CD14-positive monocyte (primary cell): ENCODE data around the gene CNTNAP2. TPM values are rescaled to one million over a fixed set of nuclear protein-coding genes. Genes with fewer than 3 reads are reported as not detected.

Source experiments
- DNase-seq, 3 donors: peaks; one replicate each; pipeline ENCODE4 v3.0.0-alpha.2; 2011 to 2022
- H2AFZ ChIP-seq: 2 replicates; pipeline ENCODE4 v1.6.0; 2012; ENCODE audit warnings: mild to moderate bottlenecking, low read depth, low read length, inconsistent platforms; ENCODE audit not compliant: insufficient read depth, poor library complexity, severe bottlenecking
- H3K27ac ChIP-seq, 2 donors: 1 replicate in 1 of 2; 2 replicates in 1 of 2; pipeline ENCODE4 v1.5.1; 2012 to 2013; ENCODE audit warnings: low read length in 2 of 2, control low read depth in 1 of 2, inconsistent platforms in 1 of 2, low read depth in 1 of 2, mild to moderate bottlenecking in 1 of 2
- H3K27me3 ChIP-seq, 2 donors: one replicate each; pipeline versions ENCODE4 v1.6.0 to v1.6.1; 2011 to 2013; ENCODE audit warnings: low read length in 2 of 2; ENCODE audit not compliant: control insufficient read depth in 2 of 2, insufficient read depth in 2 of 2
- H3K36me3 ChIP-seq, 2 donors: replicated peaks in 1 of 2; 1 replicate in 1 of 2; 2 replicates in 1 of 2; pipeline versions ENCODE4 v1.5.1 to v1.6.1; 2012 to 2013; ENCODE audit warnings: low read length in 2 of 2, control low read depth in 1 of 2, inconsistent platforms in 1 of 2, mild to moderate bottlenecking in 1 of 2; ENCODE audit not compliant: insufficient read depth in 2 of 2, control insufficient read depth in 1 of 2
- H3K4me1 ChIP-seq, 2 donors: 1 replicate in 1 of 2; 2 replicates in 1 of 2; pipeline versions ENCODE4 v1.5.1 to v1.6.1; 2012 to 2013; ENCODE audit warnings: low read length in 2 of 2, control low read depth in 1 of 2, inconsistent platforms in 1 of 2, mild to moderate bottlenecking in 1 of 2, moderate library complexity in 1 of 2; ENCODE audit not compliant: insufficient read depth in 2 of 2, control insufficient read depth in 1 of 2
- H3K4me2 ChIP-seq: replicated peaks from 2 replicates; pipeline ENCODE3; 2012; ENCODE audit warnings: low read length, moderate library complexity, mild to moderate bottlenecking; ENCODE audit not compliant: poor library complexity, severe bottlenecking; ENCODE audit errors: extremely low read depth
- H3K4me3 ChIP-seq, 3 experiments: fragments of 200-600 bp in 1 of 3; sonication (generic) in 1 of 3; replicated peaks in 1 of 3; 1 replicate in 2 of 3; 2 replicates in 1 of 3; pipeline ENCODE4 v1.5.1; 2011 to 2013; ENCODE audit warnings: low read length in 3 of 3, mild to moderate bottlenecking in 3 of 3, control low read depth in 2 of 3, low read depth in 2 of 3, inconsistent platforms in 1 of 3, moderate library complexity in 1 of 3
- H3K79me2 ChIP-seq: 2 replicates; pipeline ENCODE4 v1.6.0; 2012; ENCODE audit warnings: mild to moderate bottlenecking, control low read depth, inconsistent platforms, low read length, moderate library complexity; ENCODE audit not compliant: insufficient read depth
- H3K9ac ChIP-seq: 2 replicates; pipeline ENCODE4 v1.6.0; 2017; ENCODE audit warnings: low read length, mild to moderate bottlenecking; ENCODE audit not compliant: insufficient read depth, poor library complexity, severe bottlenecking
- H3K9me3 ChIP-seq, 2 donors: replicated peaks in 1 of 2; 1 replicate in 1 of 2; 2 replicates in 1 of 2; pipeline versions ENCODE4 v1.5.1 to v1.6.1; 2012 to 2013; ENCODE audit warnings: low read length in 2 of 2, control low read depth in 1 of 2; ENCODE audit not compliant: control insufficient read depth in 1 of 2, insufficient read depth in 1 of 2
- H4K20me1 ChIP-seq: 2 replicates; pipeline ENCODE4 v1.6.0; 2012; ENCODE audit warnings: mild to moderate bottlenecking, low read length, control low read depth, moderate library complexity; ENCODE audit not compliant: insufficient read depth
- H3K27ac Mint-ChIP-seq, 7 donors: one replicate each; pipeline ENCODE4 v1.8.0; 2020; ENCODE audit warnings: mild to moderate bottlenecking in 7 of 7, mixed read lengths in 7 of 7, moderate library complexity in 6 of 7, inconsistent platforms in 2 of 7
- H3K27me3 Mint-ChIP-seq, 3 donors: one replicate each; pipeline ENCODE4 v1.8.0; 2021 to 2022; ENCODE audit warnings: low read depth in 3 of 3, mild to moderate bottlenecking in 3 of 3, mixed read lengths in 3 of 3, moderate library complexity in 3 of 3, inconsistent platforms in 1 of 3
- H3K36me3 Mint-ChIP-seq, 2 donors: one replicate each; pipeline ENCODE4 v1.8.0; 2020; ENCODE audit warnings: mixed read lengths in 2 of 2, inconsistent platforms in 1 of 2, mild to moderate bottlenecking in 1 of 2
- H3K4me1 Mint-ChIP-seq: one replicate; pipeline ENCODE4 v1.8.0; 2020; ENCODE audit warnings: mild to moderate bottlenecking, mixed read lengths
- H3K4me3 Mint-ChIP-seq, 2 donors: one replicate each; pipeline ENCODE4 v1.8.0; 2020; ENCODE audit warnings: mild to moderate bottlenecking in 2 of 2, mixed read lengths in 2 of 2, moderate library complexity in 1 of 2
- H3K9me3 Mint-ChIP-seq, 7 donors: one replicate each; pipeline ENCODE4 v1.8.0; 2020 to 2022; ENCODE audit warnings: mixed read lengths in 7 of 7, mild to moderate bottlenecking in 6 of 7, moderate library complexity in 6 of 7, inconsistent platforms in 2 of 7
- CTCF ChIP-seq: fragments of 200-600 bp; IDR thresholded peaks from one replicate; pipeline ENCODE4 v1.8.0; 2022; ENCODE audit warnings: antibody characterized with exemption, mild to moderate bottlenecking
- WGBS: methylation state at CpG from one replicate; pipeline ENCODE4 v1.1.5; 2013; ENCODE audit warnings: missing lambda C conversion rate; ENCODE audit not compliant: insufficient coverage; 5-methylcytosine and 5-hydroxymethylcytosine counted together
- intact Hi-C, 2 donors: fragments of 100-400 bp; cut with micrococcal nuclease; formaldehyde crosslinking; loops; one replicate each; pipeline versions ENCODE4 v1.15.0 to v1.15.1; 2023
- polyA plus RNA-seq, 3 donors: library from polyadenylated mRNA; depleted of rRNA in 1 of 3; unstranded in 2 of 3; stranded (reverse) in 1 of 3; fragments of 300-500 nt in 2 of 3; fragments of >200 nt in 1 of 3; fragmentation: Illumina TruSeq in 2 of 3; gene quantifications; 1 replicate in 2 of 3; 2 replicates in 1 of 3; pipeline ENCODE4 v1.2.3, GENCODE V29; 2012 to 2021

CNTNAP2 gene
- polyA plus RNA-seq, 3 donors, result 0.01 TPM; not detected in 2

GRCh38 chr7:146773506-146773905, 656.9 kb downstream of the CNTNAP2 start:
- WGBS, result no CpG with 5 or more reads among the region's 5 CpGs
- Mint-ChIP-seq H3K4me3 (no peak overlapping the region), H3K36me3 (no peaks in the 10 kb centered on the region), H3K27ac (no peak overlapping the region), H3K27me3 (no peaks in the 10 kb centered on the region), H3K4me1 (no peaks in the 10 kb centered on the region), H3K9me3 (peaks cover 0 to 2% (median 0%) of the 10 kb centered on the region in 7 donors)
- Histone ChIP-seq H3K4me3 (no peak overlapping the region), H3K9ac (no peak overlapping the region), H3K4me2 (no peak overlapping the region), H2AFZ (no peak overlapping the region), H3K36me3 (no peaks in the 10 kb centered on the region), H3K9me3 (no peaks in the 10 kb centered on the region), H4K20me1 (no peaks in the 10 kb centered on the region), H3K27me3 (no peaks in the 10 kb centered on the region), H3K27ac (no peak overlapping the region), H3K79me2 (no peaks in the 10 kb centered on the region), H3K4me1 (no peaks in the 10 kb centered on the region)
- no peak for TF ChIP-seq CTCF
- DNase-seq, result no peak
- intact Hi-C loops, result no loop called here

GRCh38 chr7:146781352-146782116, 664.9 kb downstream of the CNTNAP2 start:
- H3K4me1 Mint-ChIP-seq, result no peaks in the 10 kb centered on the region
- no peaks in the 10 kb centered on the region for H4K20me1 ChIP-seq
- 82% methylated on average over 7 of the region's 12 CpGs for WGBS
- peaks cover 2 to 11% (median 8%) of the 10 kb centered on the region in 7 donors for H3K9me3 Mint-ChIP-seq
- no peak for TF ChIP-seq CTCF
- H3K27ac ChIP-seq, result no peak overlapping the region
- no peak overlapping the region for H3K4me2 ChIP-seq
- no peaks in the 10 kb centered on the region for H3K36me3 ChIP-seq
- H3K27me3 ChIP-seq, result no peaks in the 10 kb centered on the region
- H3K4me3 Mint-ChIP-seq, result no peak overlapping the region
- no peaks in the 10 kb centered on the region for H3K27me3 Mint-ChIP-seq
- no peak overlapping the region for H3K4me3 ChIP-seq
- no peak overlapping the region for H3K27ac Mint-ChIP-seq
- no peak overlapping the region for H2AFZ ChIP-seq
- no peak for DNase-seq
- H3K4me1 ChIP-seq, result no peaks in the 10 kb centered on the region
- intact Hi-C loops, result no loop called here
- peaks cover 0 to 3% of the 10 kb centered on the region in 2 donors for H3K9me3 ChIP-seq
- no peaks in the 10 kb centered on the region for H3K79me2 ChIP-seq
- H3K9ac ChIP-seq, result no peak overlapping the region
- no peaks in the 10 kb centered on the region for H3K36me3 Mint-ChIP-seq
